GM21619 (cell line): ENCODE data around the gene CFB.
"Not testable (repeated sequence)": the region's sequence is repeated elsewhere in the genome, so short reads cannot be mapped to it uniquely, and the experiment has no call there.

Experiments used
- ATAC-seq: cut with Tn5 transposase; IDR thresholded peaks from one replicate; pipeline ENCODE4 v1.9.1; 2021; ENCODE audit not compliant: unreplicated experiment

Gene CFB

DNA sequence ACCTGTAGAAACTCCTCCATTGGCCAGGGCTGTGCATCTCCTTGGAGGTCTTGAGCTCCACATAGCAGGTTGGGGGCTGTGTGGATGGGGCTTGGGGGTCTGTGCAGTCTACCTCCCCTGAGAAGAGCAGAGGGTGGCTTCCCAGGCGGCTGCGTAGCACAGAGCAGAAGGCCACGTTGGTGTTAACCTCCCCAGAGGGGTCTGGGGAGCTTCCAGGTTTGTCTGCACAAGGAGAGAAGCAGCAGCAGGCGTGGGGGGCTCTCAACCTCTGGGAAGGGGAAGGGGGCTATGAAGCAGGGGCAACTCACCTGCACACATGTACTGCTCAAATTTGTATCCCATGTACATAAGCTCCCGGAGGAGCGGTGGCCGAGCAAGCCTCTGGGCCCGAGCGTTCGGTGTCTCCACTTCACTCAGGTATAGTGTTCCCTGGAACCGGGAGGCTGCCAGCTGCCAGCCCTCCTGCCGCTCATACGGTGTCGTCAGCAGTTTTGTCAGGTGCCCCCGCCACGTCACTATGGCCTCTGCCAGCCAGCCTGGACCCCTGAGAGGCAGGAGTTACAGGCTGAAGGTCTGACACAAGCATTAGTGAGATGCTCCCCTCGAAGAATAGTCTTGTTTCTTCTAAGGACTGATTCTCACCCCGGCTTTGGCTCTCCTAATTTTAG, 24.8 kb downstream of the CFB start:
- ATAC-seq = no peak

DNA sequence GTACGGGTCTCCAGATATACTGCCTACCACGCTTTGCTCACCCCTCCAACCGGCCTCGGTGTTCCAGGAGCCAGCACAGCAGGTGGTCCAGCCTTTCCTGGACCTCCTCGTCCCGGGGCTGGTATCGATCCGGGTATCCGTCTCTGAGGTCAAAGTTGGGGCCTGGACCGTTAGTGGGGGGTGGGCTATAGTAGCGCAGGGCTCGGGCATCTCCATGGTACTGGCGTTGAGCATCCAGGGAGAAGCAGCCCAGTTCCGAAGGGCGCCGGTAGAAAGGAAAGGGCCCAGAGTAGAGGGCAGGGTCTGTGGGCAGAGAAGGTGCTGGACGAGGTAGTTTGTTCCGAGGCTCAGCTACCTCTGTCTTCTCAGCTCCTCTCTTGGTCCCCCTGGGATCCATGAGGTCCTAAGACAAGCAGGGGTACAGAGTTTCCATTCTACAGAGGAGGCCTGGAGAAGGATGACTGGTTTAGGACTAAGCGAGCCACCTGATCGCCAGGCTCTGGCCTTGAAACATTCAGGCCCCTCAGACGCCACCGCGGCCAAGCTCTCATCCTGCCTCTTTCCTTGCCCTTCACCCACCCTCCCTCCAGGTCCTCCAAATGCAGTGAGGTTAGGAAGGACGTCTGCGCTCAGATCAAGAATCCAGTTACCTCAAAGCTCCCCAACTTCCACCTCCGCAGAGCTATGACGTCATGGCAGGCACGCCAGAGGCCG, 25.5 kb downstream of the CFB start:
- no peak for ATAC-seq

DNA sequence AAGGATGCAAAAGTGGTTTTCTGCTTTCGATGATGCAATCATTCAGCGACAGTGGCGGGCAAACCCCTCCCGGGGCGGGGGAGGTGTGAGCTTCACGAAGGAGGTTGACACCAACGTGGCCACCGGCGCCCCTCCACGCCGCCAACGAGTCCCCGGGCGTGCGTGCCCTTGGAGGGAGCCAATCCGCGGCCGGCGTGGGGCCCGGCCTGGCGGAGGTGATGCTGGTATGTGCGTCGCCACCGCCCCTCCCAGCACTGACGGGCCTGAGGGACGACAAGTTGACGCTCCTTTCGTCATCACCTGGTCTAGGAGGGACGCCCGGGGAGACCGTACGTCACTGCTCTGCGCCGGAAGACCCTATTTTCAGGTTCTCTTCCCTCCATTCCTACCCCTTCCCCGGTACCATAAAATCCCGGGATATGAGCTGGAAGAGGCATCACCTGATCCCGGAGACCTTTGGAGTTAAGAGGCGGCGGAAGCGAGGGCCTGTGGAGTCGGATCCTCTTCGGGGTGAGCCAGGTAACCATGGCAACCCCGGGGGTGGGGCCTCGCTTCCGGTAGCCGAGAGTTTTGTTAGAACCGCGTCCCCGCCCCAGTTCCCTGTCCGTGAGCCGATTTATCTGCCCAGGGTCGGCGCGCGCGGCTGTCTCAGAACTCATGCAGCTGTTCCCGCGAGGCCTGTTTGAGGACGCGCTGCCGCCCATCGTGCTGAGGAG, 26.3 kb downstream of the CFB start, which contains the start of gene DXO:
Gene DXO (minus strand): TSS at position 146 of the 716 bp plus-strand sequence. CDS start 463 bp downstream, outside the sequence.
- peak; percentile 79 for ATAC-seq

DNA sequence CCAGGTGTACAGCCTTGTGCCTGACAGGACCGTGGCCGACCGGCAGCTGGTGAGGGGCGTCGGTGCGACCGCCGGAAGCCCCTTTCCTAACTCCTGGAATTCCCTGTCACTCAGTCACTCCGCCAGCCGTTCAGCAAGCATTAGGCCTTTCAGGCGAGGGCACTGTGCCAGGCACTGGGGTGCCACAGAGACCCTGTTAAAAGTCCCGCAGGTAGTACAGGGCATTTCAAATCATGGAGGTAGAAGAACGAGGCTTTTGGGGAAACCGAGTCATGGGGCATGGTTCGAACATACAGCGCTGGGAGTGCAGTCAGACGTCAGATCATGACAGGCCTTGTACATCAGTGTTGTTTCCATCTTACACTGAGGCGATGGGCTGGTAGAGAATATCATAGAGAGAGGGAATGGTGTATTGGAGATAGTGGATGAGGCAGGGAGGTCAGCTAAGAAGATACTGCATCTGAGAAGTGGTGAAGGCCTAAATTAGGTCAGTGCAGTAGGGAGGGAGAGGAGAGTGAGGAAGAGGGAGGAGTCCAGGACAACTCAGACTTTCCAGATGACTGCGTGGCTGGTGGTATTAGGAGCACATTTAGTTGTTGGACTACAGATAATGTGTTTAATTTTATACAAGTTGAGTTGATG, 26.9 kb downstream of the CFB start:
- no peak for ATAC-seq

DNA sequence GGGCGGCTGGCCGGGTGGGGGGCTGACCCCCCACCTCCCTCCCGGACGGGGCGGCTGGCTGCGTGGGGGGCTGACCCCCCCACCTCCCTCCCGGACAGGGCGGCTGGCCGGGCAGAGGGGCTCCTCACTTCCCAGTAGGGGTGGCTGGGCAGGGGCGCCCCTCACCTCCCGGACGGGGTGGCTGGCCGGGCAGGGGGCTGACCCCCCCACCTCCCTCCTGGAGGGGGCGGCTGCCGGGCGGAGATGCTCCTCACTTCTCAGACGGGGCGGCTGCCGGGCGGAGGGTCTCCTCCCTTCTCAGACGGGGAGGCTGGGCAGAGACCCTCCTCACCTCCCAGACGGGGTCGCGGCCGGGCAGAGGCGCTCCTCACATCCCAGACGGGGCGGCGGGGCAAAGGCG, 30.2 kb downstream of the CFB start:
- ATAC-seq = not testable (repeated sequence)

DNA sequence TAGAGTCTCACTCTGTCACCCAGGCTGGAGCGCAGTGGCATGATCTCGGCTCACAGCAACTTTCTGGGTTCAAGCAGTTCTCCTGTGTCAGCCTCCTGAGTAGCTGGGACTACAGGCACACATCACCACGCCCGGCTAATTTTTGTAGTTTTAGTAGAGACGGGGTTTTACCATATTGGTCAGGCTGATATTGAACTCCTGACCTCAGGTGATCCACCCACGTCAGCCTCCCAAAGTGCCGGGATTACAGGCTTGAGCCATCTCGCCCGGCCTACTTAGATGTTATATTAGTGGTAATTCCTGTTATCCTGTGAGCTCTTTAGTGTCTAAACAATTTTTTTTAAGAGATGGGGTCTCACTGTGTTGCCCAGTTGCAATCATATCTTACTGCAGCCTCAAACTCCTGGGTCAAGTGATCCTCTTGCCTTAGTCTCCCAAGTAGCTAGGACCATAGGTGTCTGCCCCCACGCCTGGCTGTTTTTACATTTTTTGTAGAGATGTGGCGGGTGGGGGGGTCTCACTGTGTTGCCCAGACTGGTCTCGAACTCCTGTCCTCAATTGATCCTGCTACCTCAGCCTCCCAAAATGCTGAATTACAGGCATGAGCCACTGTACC, 32.0 kb downstream of the CFB start:
- ATAC-seq = no peak

DNA sequence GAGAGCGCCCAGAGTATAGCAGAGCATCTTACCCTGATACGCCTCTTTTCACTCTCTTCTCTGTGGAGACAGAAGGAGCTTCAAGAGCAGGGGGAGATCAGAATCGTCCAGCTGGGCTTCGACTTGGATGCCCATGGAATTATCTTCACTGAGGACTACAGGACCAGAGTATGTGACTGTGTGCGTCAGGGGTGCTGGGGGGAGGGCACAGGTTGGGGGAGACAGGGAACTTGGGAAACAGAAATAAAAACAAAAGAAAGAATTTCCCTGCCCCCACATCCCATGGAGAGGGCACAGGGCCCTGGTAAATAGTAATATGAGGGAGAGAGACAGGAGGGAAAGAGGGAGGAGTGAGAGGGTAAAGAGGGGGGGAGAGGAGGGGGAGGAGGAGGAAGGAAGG, 32.9 kb downstream of the CFB start:
- ATAC-seq = no peak

DNA sequence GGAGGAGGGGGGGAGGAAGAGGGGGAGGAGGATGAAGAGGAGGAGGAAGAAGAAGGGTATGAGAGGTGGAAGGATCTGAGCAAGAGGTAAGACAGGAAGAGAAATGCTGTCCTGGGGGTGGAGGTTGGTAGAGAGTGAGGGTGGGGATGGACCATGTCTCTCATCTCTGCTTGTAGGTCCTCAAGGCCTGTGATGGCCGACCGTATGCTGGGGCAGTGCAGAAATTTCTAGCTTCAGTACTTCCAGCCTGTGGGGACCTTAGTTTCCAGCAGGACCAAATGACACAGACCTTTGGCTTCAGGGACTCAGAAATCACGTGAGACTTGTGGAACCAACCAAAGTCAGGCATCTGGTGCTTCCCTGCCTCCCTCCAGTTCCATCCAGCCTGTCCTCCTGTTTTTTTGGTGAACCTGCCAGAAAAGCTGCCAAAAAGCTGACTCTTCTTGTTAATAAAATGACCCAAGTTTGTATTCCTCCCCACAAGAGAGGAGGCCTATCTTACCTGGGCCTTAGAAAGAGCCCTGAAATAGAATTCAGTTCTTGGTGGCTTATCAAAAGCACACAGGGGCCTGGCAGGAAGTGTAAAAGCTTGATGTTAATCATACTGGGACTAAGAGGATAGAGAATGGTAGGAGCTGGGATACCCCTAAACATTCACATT, 33.5 kb downstream of the CFB start:
- no peak for ATAC-seq

DNA sequence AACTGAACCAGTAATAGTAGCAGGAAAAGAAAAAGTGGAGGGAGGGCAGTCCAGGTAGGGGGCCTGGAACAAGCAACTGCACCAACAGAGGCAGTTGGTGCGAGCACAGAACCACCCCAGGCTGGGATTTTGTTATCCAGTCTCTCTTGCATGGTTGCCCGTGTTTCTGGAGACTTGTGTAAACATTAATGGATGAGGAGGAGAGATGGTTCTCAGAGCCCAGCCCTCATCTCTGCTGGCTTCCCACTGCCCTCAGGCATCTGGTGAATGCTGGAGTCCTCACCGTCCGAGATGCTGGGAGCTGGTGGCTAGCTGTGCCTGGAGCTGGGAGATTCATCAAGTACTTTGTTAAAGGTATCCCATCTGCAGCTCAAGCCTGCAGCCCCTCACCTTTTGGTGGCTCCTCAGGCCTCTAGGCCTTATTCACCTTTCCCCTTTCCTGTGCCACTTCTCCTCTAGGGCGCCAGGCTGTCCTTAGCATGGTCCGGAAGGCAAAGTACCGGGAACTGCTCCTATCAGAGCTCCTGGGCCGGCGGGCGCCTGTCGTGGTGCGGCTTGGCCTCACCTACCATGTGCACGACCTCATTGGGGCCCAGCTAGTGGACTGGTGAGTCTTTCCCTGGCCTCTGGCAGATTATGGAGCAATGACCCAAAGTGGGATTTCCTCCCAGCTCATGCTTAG, 34.4 kb downstream of the CFB start:
- ATAC-seq = not testable (repeated sequence)

DNA sequence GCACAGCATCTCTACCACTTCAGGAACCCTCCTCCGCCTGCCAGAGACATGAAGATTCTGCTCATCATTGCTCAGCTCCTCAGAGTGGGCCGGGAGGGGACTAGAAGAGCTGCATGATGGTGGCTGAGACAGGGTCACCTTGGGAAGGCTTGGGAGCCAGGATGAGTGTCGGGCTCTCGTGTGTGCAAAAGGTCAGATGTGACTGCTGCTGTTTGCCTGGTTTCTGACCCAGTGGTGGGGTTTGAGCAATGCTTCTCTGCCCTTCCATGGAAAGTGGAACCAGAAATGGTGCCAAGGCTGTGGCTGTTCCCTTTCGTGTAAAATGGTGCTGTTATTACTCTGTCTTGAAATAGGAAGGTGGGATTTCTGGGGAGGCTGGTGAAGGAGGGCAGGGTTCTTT, 35.1 kb downstream of the CFB start:
- ATAC-seq = not testable (repeated sequence)

DNA sequence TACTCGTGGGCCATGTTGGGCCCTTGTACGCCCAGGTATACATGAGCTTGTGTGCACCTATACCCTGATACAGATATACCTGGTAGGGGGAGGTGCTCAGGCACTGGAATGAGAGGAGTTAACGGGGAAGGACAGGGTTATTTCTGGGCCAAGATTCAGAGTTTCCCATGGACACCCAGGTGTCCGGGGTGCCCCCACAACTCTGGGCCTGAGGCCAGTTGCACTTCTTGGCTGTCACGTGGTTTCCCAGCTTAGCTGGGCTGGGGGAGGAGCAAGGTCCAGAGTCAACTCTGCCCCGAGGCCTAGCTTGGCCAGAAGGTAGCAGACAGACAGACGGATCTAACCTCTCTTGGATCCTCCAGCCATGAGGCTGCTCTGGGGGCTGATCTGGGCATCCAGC, 35.8 kb downstream of the CFB start, which contains the start of gene C4A:
Gene C4A (plus strand): TSS at position 314 of the 400 bp plus-strand sequence. CDS start 51 bp downstream, at position 365.
- not testable (repeated sequence) for ATAC-seq

DNA sequence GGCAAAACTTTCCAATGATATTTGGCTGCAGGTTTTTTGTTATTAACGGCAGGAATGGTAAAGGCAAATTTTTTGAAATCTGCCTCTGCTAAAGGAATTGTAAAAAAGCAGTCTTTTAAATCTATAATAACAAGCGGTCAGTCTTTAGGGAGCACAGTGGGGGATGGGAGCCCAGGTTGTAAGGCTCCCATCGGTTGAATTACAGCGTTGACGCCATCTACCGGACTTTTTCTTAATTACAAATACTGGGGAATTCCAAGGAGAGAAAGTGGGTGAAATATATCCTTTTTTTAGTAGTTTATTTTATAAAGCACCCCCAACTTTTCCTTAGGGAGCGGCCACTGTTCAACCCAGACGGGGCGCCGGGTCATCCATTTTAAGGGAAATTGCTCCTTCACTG, 43.5 kb downstream of the CFB start:
- ATAC-seq = not testable (repeated sequence)

DNA sequence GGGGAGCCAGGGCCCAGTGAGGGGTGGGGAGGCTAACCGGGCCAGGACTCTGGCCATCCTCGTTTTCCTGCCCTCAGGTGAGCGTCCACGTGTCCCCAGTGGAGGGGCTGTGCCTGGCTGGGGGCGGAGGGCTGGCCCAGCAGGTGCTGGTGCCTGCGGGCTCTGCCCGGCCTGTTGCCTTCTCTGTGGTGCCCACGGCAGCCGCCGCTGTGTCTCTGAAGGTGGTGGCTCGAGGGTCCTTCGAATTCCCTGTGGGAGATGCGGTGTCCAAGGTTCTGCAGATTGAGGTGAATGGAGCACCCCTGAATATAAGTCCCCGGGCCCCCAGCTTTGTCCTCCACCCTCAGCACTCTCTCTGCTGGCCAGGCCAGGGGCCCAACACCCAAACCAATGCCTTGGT, 48.5 kb downstream of the CFB start:
- ATAC-seq = not testable (repeated sequence)

DNA sequence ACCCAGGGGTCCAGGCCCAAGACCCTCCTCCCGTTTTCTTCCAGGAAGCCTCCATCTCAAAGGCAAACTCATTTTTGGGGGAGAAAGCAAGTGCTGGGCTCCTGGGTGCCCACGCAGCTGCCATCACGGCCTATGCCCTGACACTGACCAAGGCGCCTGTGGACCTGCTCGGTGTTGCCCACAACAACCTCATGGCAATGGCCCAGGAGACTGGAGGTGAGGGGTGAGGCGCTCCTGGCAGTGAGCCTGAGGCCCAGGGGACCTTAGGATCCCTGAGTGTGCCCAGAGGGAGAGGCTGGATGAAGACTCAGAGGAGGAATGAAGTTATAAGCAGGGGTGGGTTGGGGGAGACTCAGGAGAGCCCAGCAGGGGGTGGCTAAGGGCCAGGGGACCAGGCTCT, 50.5 kb downstream of the CFB start:
- not testable (repeated sequence) for ATAC-seq
